ENCODE results near the gene CIC. TPM values are rescaled to one million over a fixed set of nuclear protein-coding genes. Genes with fewer than 3 reads are reported as not detected.

CIC gene
- total and polyA plus RNA-seq, 2 of the 13 experiments (the other 11 are each of a cell fraction or from before 2014, with no cell fraction given), result 5.9 to 8.0 TPM

DNA sequence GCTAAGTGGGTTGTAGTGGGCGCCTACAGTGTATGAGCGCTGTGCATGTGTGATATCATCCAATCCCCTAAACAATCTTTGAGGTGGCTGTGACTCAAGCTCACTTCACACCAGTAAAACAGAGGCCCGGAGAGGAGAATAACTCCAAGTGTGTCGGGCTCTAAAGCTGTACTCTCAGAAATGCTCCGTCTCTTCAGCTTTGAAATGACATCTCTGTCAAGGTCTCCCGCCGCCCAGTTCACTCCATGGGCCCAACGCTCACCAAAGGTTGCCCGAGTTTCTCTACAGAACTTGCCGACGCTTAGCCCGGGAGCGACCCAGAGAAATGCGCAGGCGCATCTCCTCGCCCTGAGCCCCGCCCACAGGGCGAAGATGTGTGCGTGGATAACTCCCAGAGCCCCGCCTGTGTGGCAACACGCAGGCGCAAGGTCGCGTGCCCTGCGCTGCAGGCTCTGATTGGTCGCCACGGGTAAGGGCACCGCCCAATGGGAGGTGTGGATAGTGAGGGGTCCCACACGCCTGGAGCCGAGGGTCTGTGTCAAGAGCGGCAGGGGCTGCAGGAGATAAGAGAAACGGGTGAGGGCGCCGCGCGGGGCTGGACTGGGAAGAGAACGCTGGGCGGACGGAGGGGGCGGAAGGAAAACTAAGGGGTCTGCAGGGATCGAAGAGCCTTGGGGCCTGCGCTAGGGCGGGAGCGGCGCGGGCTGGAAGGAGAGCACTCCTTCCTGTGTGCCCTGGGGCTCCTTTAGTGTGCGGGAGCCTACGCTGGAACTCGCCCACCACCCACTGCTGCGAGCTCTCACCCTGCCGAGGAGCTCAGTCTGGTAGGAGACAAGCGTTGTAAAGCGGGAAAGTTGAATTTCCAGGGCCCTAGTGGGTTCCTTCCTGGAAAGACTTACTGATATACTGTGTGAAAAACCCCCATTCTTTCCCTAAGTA, 49.0 kb upstream of the CIC start, which contains the start of gene ZNF526 (continued):
- TF ChIP-seq NFKB2 (CRISPR knock-in tag; IDR thresholded peaks at IDR 0.05; ENCODE audit: borderline replicate concordance) (peak; percentile 80; the same call in 1 of the 2 replicates), TFE3 (CRISPR knock-in tag; IDR thresholded peaks at IDR 0.05) (peak; percentile 43; the same call in 1 of the 2 replicates), HOXA3 (CRISPR knock-in tag; IDR thresholded peaks at IDR 0.05) (peak; percentile 74; the same call in 1 of the 2 replicates), THAP11 (CRISPR knock-in tag; IDR thresholded peaks at IDR 0.05) (peak; percentile 95), GMEB2 (CRISPR knock-in tag; IDR thresholded peaks at IDR 0.05; ENCODE audit: low read depth) (peak; percentile 40; the same call in 1 of the 2 replicates)
- TF ChIP-seq, protein P1, sequence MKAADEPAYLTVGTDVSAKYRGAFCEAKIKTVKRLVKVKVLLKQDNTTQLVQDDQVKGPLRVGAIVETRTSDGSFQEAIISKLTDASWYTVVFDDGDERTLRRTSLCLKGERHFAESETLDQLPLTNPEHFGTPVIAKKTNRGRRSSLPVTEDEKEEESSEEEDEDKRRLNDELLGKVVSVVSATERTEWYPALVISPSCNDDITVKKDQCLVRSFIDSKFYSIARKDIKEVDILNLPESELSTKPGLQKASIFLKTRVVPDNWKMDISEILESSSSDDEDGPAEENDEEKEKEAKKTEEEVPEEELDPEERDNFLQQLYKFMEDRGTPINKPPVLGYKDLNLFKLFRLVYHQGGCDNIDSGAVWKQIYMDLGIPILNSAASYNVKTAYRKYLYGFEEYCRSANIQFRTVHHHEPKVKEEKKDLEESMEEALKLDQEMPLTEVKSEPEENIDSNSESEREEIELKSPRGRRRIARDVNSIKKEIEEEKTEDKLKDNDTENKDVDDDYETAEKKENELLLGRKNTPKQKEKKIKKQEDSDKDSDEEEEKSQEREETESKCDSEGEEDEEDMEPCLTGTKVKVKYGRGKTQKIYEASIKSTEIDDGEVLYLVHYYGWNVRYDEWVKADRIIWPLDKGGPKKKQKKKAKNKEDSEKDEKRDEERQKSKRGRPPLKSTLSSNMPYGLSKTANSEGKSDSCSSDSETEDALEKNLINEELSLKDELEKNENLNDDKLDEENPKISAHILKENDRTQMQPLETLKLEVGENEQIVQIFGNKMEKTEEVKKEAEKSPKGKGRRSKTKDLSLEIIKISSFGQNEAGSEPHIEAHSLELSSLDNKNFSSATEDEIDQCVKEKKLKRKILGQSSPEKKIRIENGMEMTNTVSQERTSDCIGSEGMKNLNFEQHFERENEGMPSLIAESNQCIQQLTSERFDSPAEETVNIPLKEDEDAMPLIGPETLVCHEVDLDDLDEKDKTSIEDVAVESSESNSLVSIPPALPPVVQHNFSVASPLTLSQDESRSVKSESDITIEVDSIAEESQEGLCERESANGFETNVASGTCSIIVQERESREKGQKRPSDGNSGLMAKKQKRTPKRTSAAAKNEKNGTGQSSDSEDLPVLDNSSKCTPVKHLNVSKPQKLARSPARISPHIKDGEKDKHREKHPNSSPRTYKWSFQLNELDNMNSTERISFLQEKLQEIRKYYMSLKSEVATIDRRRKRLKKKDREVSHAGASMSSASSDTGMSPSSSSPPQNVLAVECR (CRISPR knock-in tag; IDR thresholded peaks at IDR 0.05; ENCODE audit: borderline replicate concordance), result peak; percentile 93
- TF ChIP-seq, protein P2, sequence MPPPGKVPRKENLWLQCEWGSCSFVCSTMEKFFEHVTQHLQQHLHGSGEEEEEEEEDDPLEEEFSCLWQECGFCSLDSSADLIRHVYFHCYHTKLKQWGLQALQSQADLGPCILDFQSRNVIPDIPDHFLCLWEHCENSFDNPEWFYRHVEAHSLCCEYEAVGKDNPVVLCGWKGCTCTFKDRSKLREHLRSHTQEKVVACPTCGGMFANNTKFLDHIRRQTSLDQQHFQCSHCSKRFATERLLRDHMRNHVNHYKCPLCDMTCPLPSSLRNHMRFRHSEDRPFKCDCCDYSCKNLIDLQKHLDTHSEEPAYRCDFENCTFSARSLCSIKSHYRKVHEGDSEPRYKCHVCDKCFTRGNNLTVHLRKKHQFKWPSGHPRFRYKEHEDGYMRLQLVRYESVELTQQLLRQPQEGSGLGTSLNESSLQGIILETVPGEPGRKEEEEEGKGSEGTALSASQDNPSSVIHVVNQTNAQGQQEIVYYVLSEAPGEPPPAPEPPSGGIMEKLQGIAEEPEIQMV (CRISPR knock-in tag; IDR thresholded peaks at IDR 0.05; ENCODE audit: low read depth), result no peak
